OCI-LY7 (cell line): ENCODE data around the gene KCNMA1. TPM values are rescaled to one million over a fixed set of nuclear protein-coding genes. Genes with fewer than 3 reads are reported as not detected.

Source experiments
- BruUV-seq: library from RNA; stranded (reverse); fragments of 400-500 nt; replicated peaks from 2 replicates; lab custom pipeline; 2021; lab: Mats Ljungman, UMichigan
- CTCF ChIA-PET: fragments of 300-600 bp; sonication (Branson Sonifier 250); formaldehyde crosslinking; loops from one replicate; lab custom pipeline; 2022; ENCODE audit warnings: antibody characterized with exemption; ENCODE audit not compliant: unreplicated experiment; lab: Charles Lee
- POLR2A ChIA-PET: fragments of 300-600 bp; sonication (Branson Sonifier 250); formaldehyde crosslinking; loops from one replicate; lab custom pipeline; 2022; ENCODE audit warnings: antibody characterized with exemption; lab: Charles Lee
- DNase-seq: peaks from one replicate; pipeline ENCODE4 v3.0.0-alpha.2; 2015; ENCODE audit warnings: low spot score
- H2AFZ ChIP-seq: fragments of 200-600 bp; sonication (generic), shearing (Covaris generic); 2 replicates; pipeline ENCODE4 v1.6.1; 2014; ENCODE audit warnings: mild to moderate bottlenecking, antibody characterized with exemption, low read length, moderate library complexity
- H3K27ac ChIP-seq: fragments of 200-600 bp; sonication (generic); 2 replicates; pipeline ENCODE4 v1.5.1; 2014; ENCODE audit warnings: mixed run types, low read depth, mild to moderate bottlenecking, moderate library complexity, low read length, inconsistent platforms; ENCODE audit not compliant: poor library complexity, severe bottlenecking
- H3K36me3 ChIP-seq: fragments of 200-600 bp; sonication (generic); 2 replicates; pipeline ENCODE4 v1.6.1; 2014; ENCODE audit warnings: mild to moderate bottlenecking, antibody characterized with exemption, low read length, moderate library complexity, mixed read lengths; ENCODE audit not compliant: insufficient read depth
- H3K4me1 ChIP-seq: fragments of 200-600 bp; sonication (generic); 2 replicates; pipeline ENCODE4 v1.5.1; 2014; ENCODE audit warnings: mild to moderate bottlenecking, low read length; ENCODE audit not compliant: insufficient read depth, poor library complexity, severe bottlenecking
- H3K4me2 ChIP-seq: fragments of 200-600 bp; sonication (generic); 2 replicates; pipeline ENCODE4 v1.6.1; 2014; ENCODE audit warnings: mild to moderate bottlenecking, low read length
- H3K4me3 ChIP-seq: fragments of 200-600 bp; sonication (generic); 2 replicates; pipeline ENCODE4 v1.5.1; 2014; ENCODE audit warnings: mild to moderate bottlenecking, low read depth, low read length; ENCODE audit not compliant: poor library complexity, severe bottlenecking
- H3K79me2 ChIP-seq: fragments of 200-600 bp; sonication (generic); 2 replicates; pipeline ENCODE4 v1.6.1; 2016; ENCODE audit warnings: low read depth, mild to moderate bottlenecking, low read length, moderate library complexity, mixed read lengths; ENCODE audit not compliant: insufficient read depth
- H3K9me2 ChIP-seq: fragments of 200-600 bp; sonication (generic); 2 replicates; pipeline ENCODE4 v1.6.1; 2016; ENCODE audit warnings: mild to moderate bottlenecking, low read length, mixed read lengths; ENCODE audit not compliant: insufficient read depth
- H3K9me3 ChIP-seq: fragments of 200-600 bp; sonication (generic); 2 replicates; pipeline ENCODE4 v1.6.1; 2014; ENCODE audit warnings: mild to moderate bottlenecking, mixed run types, low read length, mixed read lengths
- H4K20me1 ChIP-seq: fragments of 200-600 bp; sonication (generic); 2 replicates; pipeline ENCODE4 v1.6.1; 2014; ENCODE audit warnings: mild to moderate bottlenecking, antibody characterized with exemption, low read length, moderate library complexity, mixed read lengths; ENCODE audit not compliant: insufficient read depth
- CTCF ChIP-seq: fragments of 200-600 bp; sonication (generic); conservative IDR thresholded peaks from 2 replicates; pipeline ENCODE4 v1.5.1; 2014; ENCODE audit warnings: mild to moderate bottlenecking, antibody characterized with exemption, low read length, moderate library complexity, mixed read lengths
- EZH2phosphoT487 ChIP-seq: fragments of 200-600 bp; sonication (generic); IDR thresholded peaks from 2 replicates; pipeline ENCODE4 v1.6.1; 2018; ENCODE audit warnings: low read depth, borderline replicate concordance, mild to moderate bottlenecking, mixed run types, antibody characterized with exemption, low read length, moderate library complexity, mixed read lengths
- intact Hi-C: fragments of 100-400 bp; cut with micrococcal nuclease; formaldehyde crosslinking; loops from one replicate; pipeline ENCODE4 v1.10.0; 2022; ENCODE audit not compliant: unreplicated experiment
- total RNA-seq, 2 experiments: library from RNA; depleted of rRNA in 1 of 2; stranded (reverse); fragments of >200 nt in 1 of 2; shearing (Covaris generic) in 1 of 2; gene quantifications; 2 replicates each; pipeline ENCODE4 v1.2.3, GENCODE V29; 2014 to 2022

Gene KCNMA1
- total RNA-seq, 2 experiments from 2014 or later: not detected

- no peak overlapping the region for H3K27ac ChIP-seq
- no peaks in the 10 kb centered on the region for H3K79me2 ChIP-seq
- no peak for DNase-seq
- H3K4me3 ChIP-seq: no peak overlapping the region
- intact Hi-C loops: no loop called here
- no peak overlapping the region for H2AFZ ChIP-seq
- no peak for TF ChIP-seq EZH2phosphoT487
- TF ChIP-seq CTCF: no peak
- no peaks in the 10 kb centered on the region for H4K20me1 ChIP-seq
- CTCF ChIA-PET: no interaction called here
- H3K36me3 ChIP-seq: no peaks in the 10 kb centered on the region
- no peaks in the 10 kb centered on the region for H3K9me2 ChIP-seq
- no peak overlapping the region for H3K4me2 ChIP-seq
- no peaks in the 10 kb centered on the region for H3K4me1 ChIP-seq
- no TSS peak for BruUV-seq
- H3K9me3 ChIP-seq: no peaks in the 10 kb centered on the region
- POLR2A ChIA-PET: interaction anchor here (0.7 kb wide), 1 partner anchor 75 kb away, joined by 3 read pairs; no protein-coding TSS in a partner anchor
Observed at GRCh38 chr10:77026148-77026547, 611.5 kb downstream of the KCNMA1 start.

GRCh38 chr10:77024461-77024860 is 613.1 kb downstream of the KCNMA1 start:
- TF ChIP-seq CTCF (no peak), EZH2phosphoT487 (no peak)
- intact Hi-C loops: no loop called here
- DNase-seq: no peak
- Histone ChIP-seq H3K36me3 (no peaks in the 10 kb centered on the region), H4K20me1 (no peaks in the 10 kb centered on the region), H3K4me2 (no peak overlapping the region), H3K9me2 (no peaks in the 10 kb centered on the region), H3K27ac (no peak overlapping the region), H3K9me3 (no peaks in the 10 kb centered on the region), H3K79me2 (no peaks in the 10 kb centered on the region), H2AFZ (no peak overlapping the region), H3K4me3 (no peak overlapping the region), H3K4me1 (no peaks in the 10 kb centered on the region)
- ChIA-PET POLR2A (no interaction called here), CTCF (no interaction called here)
- BruUV-seq: no TSS peak

DNA sequence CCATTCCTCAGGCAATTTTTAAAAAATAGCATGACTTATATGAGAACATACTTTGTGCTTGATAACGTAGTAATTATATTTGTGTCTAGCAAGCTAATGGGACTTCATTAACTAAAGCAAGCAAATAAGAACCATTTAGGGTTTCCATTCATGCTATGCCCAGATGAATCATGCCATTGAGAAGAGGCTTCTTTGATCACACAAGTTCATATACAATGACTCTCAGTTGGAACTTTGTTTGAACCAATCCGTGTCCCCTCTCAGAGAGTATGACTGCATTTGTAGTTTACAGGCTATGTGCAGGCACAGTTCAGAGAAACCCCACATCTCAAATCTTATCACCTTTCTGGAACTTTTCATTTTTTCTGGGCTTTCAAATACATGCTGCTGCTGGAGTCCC is 614.2 kb downstream of the KCNMA1 start:
- Histone ChIP-seq H3K36me3 (no peaks in the 10 kb centered on the region), H3K4me2 (no peak overlapping the region), H3K4me1 (no peaks in the 10 kb centered on the region), H4K20me1 (no peaks in the 10 kb centered on the region), H3K27ac (no peak overlapping the region), H3K9me2 (no peaks in the 10 kb centered on the region), H3K4me3 (no peak overlapping the region), H2AFZ (no peak overlapping the region), H3K79me2 (no peaks in the 10 kb centered on the region), H3K9me3 (no peaks in the 10 kb centered on the region)
- intact Hi-C loops: no loop called here
- no peak for DNase-seq
- POLR2A ChIA-PET: no interaction called here
- no TSS peak for BruUV-seq
- TF ChIP-seq EZH2phosphoT487: no peak
- TF ChIP-seq CTCF: no peak
- CTCF ChIA-PET: no interaction called here
